NCI-H226 (cell line): ENCODE data around the gene RBP5.

Experiments used
- DNase-seq: peaks from one replicate; pipeline ENCODE4 v3.0.0-alpha.2; 2015

Gene RBP5

GRCh38 chr12:7099290-7099996, 29.2 kb downstream of the RBP5 start:
- DNase-seq = no peak

- DNase-seq = no peak
Observed at GRCh38 chr12:7096979-7097378, 31.7 kb downstream of the RBP5 start.

- no peak for DNase-seq
Observed at GRCh38 chr12:7096006-7096932, 32.4 kb downstream of the RBP5 start.

- no peak for DNase-seq
Observed at GRCh38 chr12:7093892-7094291, 34.8 kb downstream of the RBP5 start.

GRCh38 chr12:7093486-7093885, 35.2 kb downstream of the RBP5 start:
- DNase-seq = no peak

GRCh38 chr12:7092986-7093460, 35.7 kb downstream of the RBP5 start:
- DNase-seq = no peak

GRCh38 chr12:7092229-7092985, 36.3 kb downstream of the RBP5 start, which contains the start of gene C1R:
Gene C1R (minus strand): TSS chr12:7092445. CDS start chr12:7092388, 57 bp downstream.
- peak; percentile 70 for DNase-seq

GRCh38 chr12:7091660-7092228, 36.9 kb downstream of the RBP5 start:
- DNase-seq = no peak

GRCh38 chr12:7091171-7091570, 37.5 kb downstream of the RBP5 start:
- DNase-seq = no peak

- DNase-seq = no peak
Observed at GRCh38 chr12:7090222-7090998, 38.3 kb downstream of the RBP5 start.

- no peak for DNase-seq
Observed at GRCh38 chr12:7089196-7089871, 39.4 kb downstream of the RBP5 start.

GRCh38 chr12:7083125-7083524, 45.6 kb downstream of the RBP5 start:
- DNase-seq = no peak

- DNase-seq = no peak
Observed at GRCh38 chr12:7081037-7081436, 47.7 kb downstream of the RBP5 start.

- DNase-seq = peak; percentile 62
Observed at GRCh38 chr12:7079826-7080125, 48.9 kb downstream of the RBP5 start.

- DNase-seq = no peak
Observed at GRCh38 chr12:7078163-7078562, 50.5 kb downstream of the RBP5 start.

GRCh38 chr12:7076493-7076892, 52.2 kb downstream of the RBP5 start:
- no peak for DNase-seq

GRCh38 chr12:7075939-7076338, 52.8 kb downstream of the RBP5 start:
- no peak for DNase-seq

- no peak for DNase-seq
Observed at GRCh38 chr12:7075518-7075917, 53.2 kb downstream of the RBP5 start.

GRCh38 chr12:7073946-7074345, 54.7 kb downstream of the RBP5 start:
- no peak for DNase-seq
